Peyer's patch (tissue), 4 donors: Measurements from ENCODE around the gene PLK2. TPM values are rescaled to one million over a fixed set of nuclear protein-coding genes. Genes with fewer than 3 reads are reported as not detected.

Source experiments
- DNase-seq, 3 donors: peaks; one replicate each; pipeline ENCODE4 v3.0.0-alpha.2; 2017 to 2019
- H3K27ac ChIP-seq, 4 donors: fragments of 200-600 bp; sonication (generic); one replicate each; pipeline ENCODE4 v1.5.1; 2016 to 2019
- H3K27me3 ChIP-seq, 2 donors: fragments of 200-600 bp; sonication (generic); one replicate each; pipeline ENCODE4 v1.5.1; 2019
- H3K36me3 ChIP-seq, 3 donors: fragments of 200-600 bp; sonication (generic); one replicate each; pipeline ENCODE4 v1.5.1; 2016 to 2019
- H3K4me1 ChIP-seq, 4 donors: fragments of 200-600 bp; sonication (generic); one replicate each; pipeline ENCODE4 v1.5.1; 2016 to 2019
- H3K4me3 ChIP-seq, 4 donors: fragments of 200-600 bp; sonication (generic); 1 replicate in 3 of 4; 2 replicates in 1 of 4; pipeline ENCODE4 v1.5.1; 2016 to 2019; ENCODE audit warnings: mild to moderate bottlenecking in 1 of 4
- H3K9me3 ChIP-seq, 4 donors: fragments of 200-600 bp; sonication (generic); one replicate each; pipeline ENCODE4 v1.5.1; 2016 to 2019; ENCODE audit warnings: mild to moderate bottlenecking in 1 of 4
- POLR2A ChIP-seq, 2 donors: fragments of 450-650 bp; IDR thresholded peaks; one replicate each; pipeline ENCODE4 v1.5.1; 2017; ENCODE audit warnings: antibody characterized with exemption in 2 of 2, mild to moderate bottlenecking in 2 of 2, moderate library complexity in 2 of 2
- total RNA-seq, 4 donors: library from RNA; depleted of rRNA; stranded (reverse); fragments of >200 nt; gene quantifications; one replicate each; pipeline ENCODE4 v1.1.0, GENCODE V29; 2016
- TF ChIP-seq, protein P1 (sequence below), 6 experiments: fragments of 450-650 bp in 4 of 6; fragments of 200-600 bp in 2 of 6; sonication (generic) in 1 of 6; IDR thresholded peaks; one replicate each; pipeline ENCODE4 v1.5.1; 2017 to 2019; ENCODE audit warnings: antibody characterized with exemption in 6 of 6, mild to moderate bottlenecking in 3 of 6, moderate library complexity in 1 of 6

Gene PLK2
- total RNA-seq, 4 donors from 2014 or later, result 31.6 to 61.1 (median 43.6) TPM

DNA sequence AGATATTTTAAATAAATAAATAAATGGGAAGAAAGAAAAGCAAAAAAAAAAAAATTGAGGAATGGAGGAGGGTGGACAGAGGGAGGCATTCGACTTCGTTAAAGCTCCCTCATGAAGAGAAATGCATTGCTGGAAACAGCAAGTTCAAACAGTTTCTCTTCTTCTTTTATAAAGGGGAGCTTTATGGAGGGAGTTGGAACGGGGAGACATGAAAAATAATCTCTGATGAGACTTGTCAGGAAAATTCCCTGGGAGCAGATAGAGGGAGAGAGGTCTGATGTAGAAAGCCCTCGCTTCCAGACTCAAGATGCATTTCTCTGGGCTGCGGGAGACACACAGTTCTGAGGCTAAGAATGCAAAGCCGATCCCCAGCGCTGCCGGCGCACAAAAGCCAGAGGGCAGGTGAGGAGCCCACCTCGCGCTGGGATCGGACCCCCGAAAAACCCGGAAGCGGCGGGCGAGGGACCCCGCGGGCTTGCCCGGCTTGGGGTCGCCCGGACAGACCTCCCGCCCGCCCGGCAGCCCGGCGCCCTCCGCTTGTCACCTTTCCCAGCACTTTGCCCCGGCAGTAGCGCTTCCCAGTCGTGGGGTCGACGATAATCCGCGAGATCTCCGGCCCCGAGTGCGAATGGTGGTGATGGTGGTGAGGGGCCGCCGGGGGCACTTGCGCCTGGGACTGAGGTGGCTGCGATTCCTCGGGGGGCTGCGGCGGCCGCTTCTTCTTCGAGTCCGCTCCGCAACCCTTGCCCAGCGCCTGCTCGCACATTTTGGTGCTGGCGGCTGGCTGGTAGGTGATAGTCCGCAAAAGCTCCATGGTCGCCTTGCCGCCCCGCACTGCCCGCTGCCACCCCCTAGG, 512 bp downstream of the PLK2 start:
- peaks cover 0 to 24% (median 0%) of the 10 kb centered on the region in 3 donors for H3K36me3 ChIP-seq
- H3K4me1 ChIP-seq, result peaks cover 0 to 7% (median 0%) of the 10 kb centered on the region in 4 donors
- DNase-seq, result peak in 2 of 3 donors; percentile 38 to 74
- peak overlapping the region; percentile 92 to 98 (median 96) for H3K27ac ChIP-seq
- no peaks in the 10 kb centered on the region for H3K9me3 ChIP-seq
- peak overlapping the region; percentile 64 to 91 (median 78) for H3K4me3 ChIP-seq
- TF ChIP-seq, protein P1, sequence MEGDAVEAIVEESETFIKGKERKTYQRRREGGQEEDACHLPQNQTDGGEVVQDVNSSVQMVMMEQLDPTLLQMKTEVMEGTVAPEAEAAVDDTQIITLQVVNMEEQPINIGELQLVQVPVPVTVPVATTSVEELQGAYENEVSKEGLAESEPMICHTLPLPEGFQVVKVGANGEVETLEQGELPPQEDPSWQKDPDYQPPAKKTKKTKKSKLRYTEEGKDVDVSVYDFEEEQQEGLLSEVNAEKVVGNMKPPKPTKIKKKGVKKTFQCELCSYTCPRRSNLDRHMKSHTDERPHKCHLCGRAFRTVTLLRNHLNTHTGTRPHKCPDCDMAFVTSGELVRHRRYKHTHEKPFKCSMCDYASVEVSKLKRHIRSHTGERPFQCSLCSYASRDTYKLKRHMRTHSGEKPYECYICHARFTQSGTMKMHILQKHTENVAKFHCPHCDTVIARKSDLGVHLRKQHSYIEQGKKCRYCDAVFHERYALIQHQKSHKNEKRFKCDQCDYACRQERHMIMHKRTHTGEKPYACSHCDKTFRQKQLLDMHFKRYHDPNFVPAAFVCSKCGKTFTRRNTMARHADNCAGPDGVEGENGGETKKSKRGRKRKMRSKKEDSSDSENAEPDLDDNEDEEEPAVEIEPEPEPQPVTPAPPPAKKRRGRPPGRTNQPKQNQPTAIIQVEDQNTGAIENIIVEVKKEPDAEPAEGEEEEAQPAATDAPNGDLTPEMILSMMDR (IDR thresholded peaks at IDR 0.05), result no peak
- no peak for TF ChIP-seq POLR2A (IDR thresholded peaks at IDR 0.05)
- no peaks in the 10 kb centered on the region for H3K27me3 ChIP-seq

DNA sequence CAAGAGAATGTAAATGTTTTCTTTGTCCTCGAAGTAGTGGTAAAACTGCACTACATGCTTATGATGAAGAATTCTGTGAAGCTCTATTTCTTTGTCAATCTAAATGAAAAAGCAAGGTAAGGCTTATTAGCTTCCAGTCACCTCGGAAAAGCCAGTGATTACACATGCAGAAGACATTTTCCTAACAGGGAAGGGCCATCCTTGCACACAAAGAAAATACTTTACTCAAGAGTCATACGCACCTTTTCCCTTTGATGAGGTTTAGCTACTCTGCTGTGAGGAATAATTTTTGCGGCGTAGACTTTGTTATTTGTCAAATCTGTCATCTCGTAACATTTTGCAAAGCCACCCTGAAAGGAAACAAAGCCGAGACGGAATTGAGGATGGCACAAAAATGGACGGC, 1.1 kb downstream of the PLK2 start:
- peaks cover 0 to 24% (median 0%) of the 10 kb centered on the region in 3 donors for H3K36me3 ChIP-seq
- peaks cover 0 to 7% (median 0%) of the 10 kb centered on the region in 4 donors for H3K4me1 ChIP-seq
- DNase-seq, result no peak
- peak overlapping the region in 3 of 4 donors; percentile 66 to 91 (median 90) for H3K4me3 ChIP-seq
- no peaks in the 10 kb centered on the region for H3K27me3 ChIP-seq
- H3K27ac ChIP-seq, result peak overlapping the region in 2 of 4 donors; percentile 92 to 98
- no peaks in the 10 kb centered on the region for H3K9me3 ChIP-seq
- TF ChIP-seq POLR2A (IDR thresholded peaks at IDR 0.05), result no peak
- TF ChIP-seq, protein P1 (IDR thresholded peaks at IDR 0.05), result no peak

DNA sequence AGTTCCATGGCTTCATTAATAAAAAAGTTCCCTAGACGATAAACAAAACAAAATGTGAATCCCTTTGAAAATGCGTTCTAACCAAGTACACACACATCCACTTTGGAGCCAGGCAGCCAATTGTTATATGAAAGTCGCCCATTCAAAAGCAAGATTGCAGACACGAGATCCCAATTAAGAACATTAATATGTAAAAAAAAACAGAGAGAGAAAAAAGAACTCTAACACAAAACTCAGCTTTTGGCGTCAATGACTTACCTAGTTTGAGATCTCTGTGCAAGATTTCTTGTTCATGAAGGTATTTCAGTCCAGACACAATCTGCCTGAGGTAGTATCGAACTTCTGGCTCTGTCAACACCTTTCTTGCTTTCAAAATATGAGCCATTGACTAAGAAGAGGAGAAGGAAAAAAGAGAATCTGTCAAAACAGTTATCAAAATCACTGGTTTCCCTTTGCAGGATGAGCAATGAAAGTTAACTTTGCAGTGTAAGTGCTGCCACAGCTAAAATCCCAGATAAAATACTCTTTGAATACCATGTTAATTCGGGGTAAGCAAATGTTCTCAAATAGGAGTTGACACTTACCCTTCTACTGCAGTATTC, 1.6 kb downstream of the PLK2 start:
- peak overlapping the region in 1 of 4 donors; percentile 98 for H3K27ac ChIP-seq
- H3K27me3 ChIP-seq, result no peaks in the 10 kb centered on the region
- H3K4me1 ChIP-seq, result peaks cover 0 to 7% (median 0%) of the 10 kb centered on the region in 4 donors
- H3K36me3 ChIP-seq, result peaks cover 0 to 24% (median 0%) of the 10 kb centered on the region in 3 donors
- no peak for TF ChIP-seq POLR2A (IDR thresholded peaks at IDR 0.05)
- TF ChIP-seq, protein P1 (IDR thresholded peaks at IDR 0.05), result no peak
- no peak for DNase-seq
- no peaks in the 10 kb centered on the region for H3K9me3 ChIP-seq
- peak overlapping the region in 3 of 4 donors; percentile 66 to 91 (median 90) for H3K4me3 ChIP-seq

DNA sequence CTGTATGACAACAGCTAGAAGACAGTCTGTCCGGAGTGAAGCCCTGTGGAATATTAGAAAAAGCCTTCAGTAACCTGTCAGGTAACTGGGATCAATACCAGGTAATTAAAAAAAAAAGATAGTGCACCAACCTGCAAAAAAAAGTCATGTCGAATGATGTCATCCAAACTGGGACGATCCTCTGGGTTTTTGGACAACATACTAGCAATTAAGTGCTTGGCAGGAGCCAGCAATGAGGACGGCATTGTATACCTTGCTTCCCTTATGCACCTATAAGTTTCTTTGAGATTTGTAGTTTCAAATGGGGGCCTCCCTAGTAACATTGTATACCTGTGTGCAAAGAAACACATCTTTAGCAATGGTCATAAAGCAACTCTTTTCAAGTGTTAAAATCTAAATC, 2.8 kb downstream of the PLK2 start:
- no peaks in the 10 kb centered on the region for H3K27me3 ChIP-seq
- H3K27ac ChIP-seq, result no peak overlapping the region
- H3K36me3 ChIP-seq, result peaks cover 0 to 24% (median 0%) of the 10 kb centered on the region in 3 donors
- H3K4me3 ChIP-seq, result peak overlapping the region in 1 of 4 donors; percentile 91
- no peaks in the 10 kb centered on the region for H3K9me3 ChIP-seq
- peaks cover 0 to 7% (median 0%) of the 10 kb centered on the region in 4 donors for H3K4me1 ChIP-seq
- no peak for DNase-seq
- TF ChIP-seq, protein P1 (IDR thresholded peaks at IDR 0.05), result no peak
- no peak for TF ChIP-seq POLR2A (IDR thresholded peaks at IDR 0.05)

DNA sequence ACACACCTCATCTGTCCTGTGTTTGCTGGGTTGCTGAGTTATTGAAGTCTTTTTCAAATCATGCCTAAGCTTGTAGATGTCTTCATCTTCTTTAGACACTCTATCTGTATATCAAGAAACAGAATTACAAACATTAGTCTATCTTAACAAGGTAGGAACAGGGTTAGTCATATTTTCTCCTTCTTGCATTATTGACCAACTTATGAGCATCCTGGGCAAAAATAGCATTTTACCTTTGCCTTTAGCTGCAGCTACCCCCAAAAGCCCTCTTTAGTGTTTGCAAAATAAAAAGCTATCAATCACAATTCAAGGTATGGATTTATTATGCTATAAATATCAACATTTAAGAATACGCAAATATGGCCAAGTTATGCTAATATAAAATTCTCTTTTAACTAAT, 3.4 kb downstream of the PLK2 start:
- no peaks in the 10 kb centered on the region for H3K27me3 ChIP-seq
- TF ChIP-seq, protein P1 (IDR thresholded peaks at IDR 0.05), result no peak
- no peak for TF ChIP-seq POLR2A (IDR thresholded peaks at IDR 0.05)
- no peak overlapping the region for H3K27ac ChIP-seq
- H3K9me3 ChIP-seq, result no peaks in the 10 kb centered on the region
- H3K4me1 ChIP-seq, result peaks cover 0 to 7% (median 0%) of the 10 kb centered on the region in 4 donors
- DNase-seq, result no peak
- H3K36me3 ChIP-seq, result peaks cover 0 to 24% (median 0%) of the 10 kb centered on the region in 3 donors
- H3K4me3 ChIP-seq, result peak overlapping the region in 1 of 4 donors; percentile 91
